Measurements from ENCODE around the gene C12orf75.

GRCh38 chr12:105401198-105401597 is 70.7 kb downstream of the C12orf75 start:
- no peak for TF ChIP-seq CTCF (IDR thresholded peaks at IDR 0.05)
- no peak for TF ChIP-seq POLR2A (IDR thresholded peaks at IDR 0.05)

All from adrenal gland (tissue), 5 donors.